Fibroblast of villous mesenchyme (primary cell): Measurements from ENCODE around the gene COMMD1. TPM values are rescaled to one million over a fixed set of nuclear protein-coding genes. Genes with fewer than 3 reads are reported as not detected.
"Not testable (repeated sequence)": the region's sequence is repeated elsewhere in the genome, so short reads cannot be mapped to it uniquely, and the experiment has no call there.

Experiments used
- DNase-seq: peaks from one replicate; pipeline ENCODE4 v3.0.0-alpha.2; 2010; ENCODE audit warnings: low read depth
- H3K4me3 ChIP-seq: 2 replicates; pipeline ENCODE4 v1.5.1; 2011; ENCODE audit warnings: low read depth, mild to moderate bottlenecking, low read length
- total RNA-seq: library from RNA; depleted of rRNA; stranded (reverse); fragments of >200 nt; gene quantifications from 2 replicates; pipeline ENCODE4 v1.2.3, GENCODE V29; 2012
- TF ChIP-seq, protein P1 (sequence below): IDR thresholded peaks from 2 replicates; pipeline ENCODE4 v1.5.1; 2012; ENCODE audit warnings: low read depth, mild to moderate bottlenecking, low read length; ENCODE audit not compliant: insufficient read depth

Gene COMMD1
- total RNA-seq, 1 donor: 59.2 TPM

- TF ChIP-seq, protein P1, sequence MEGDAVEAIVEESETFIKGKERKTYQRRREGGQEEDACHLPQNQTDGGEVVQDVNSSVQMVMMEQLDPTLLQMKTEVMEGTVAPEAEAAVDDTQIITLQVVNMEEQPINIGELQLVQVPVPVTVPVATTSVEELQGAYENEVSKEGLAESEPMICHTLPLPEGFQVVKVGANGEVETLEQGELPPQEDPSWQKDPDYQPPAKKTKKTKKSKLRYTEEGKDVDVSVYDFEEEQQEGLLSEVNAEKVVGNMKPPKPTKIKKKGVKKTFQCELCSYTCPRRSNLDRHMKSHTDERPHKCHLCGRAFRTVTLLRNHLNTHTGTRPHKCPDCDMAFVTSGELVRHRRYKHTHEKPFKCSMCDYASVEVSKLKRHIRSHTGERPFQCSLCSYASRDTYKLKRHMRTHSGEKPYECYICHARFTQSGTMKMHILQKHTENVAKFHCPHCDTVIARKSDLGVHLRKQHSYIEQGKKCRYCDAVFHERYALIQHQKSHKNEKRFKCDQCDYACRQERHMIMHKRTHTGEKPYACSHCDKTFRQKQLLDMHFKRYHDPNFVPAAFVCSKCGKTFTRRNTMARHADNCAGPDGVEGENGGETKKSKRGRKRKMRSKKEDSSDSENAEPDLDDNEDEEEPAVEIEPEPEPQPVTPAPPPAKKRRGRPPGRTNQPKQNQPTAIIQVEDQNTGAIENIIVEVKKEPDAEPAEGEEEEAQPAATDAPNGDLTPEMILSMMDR: no peak
- DNase-seq: no peak
- H3K4me3 ChIP-seq: no peak overlapping the region
Observed at GRCh38 chr2:62144689-62145477, 239.4 kb downstream of the COMMD1 start.

DNA sequence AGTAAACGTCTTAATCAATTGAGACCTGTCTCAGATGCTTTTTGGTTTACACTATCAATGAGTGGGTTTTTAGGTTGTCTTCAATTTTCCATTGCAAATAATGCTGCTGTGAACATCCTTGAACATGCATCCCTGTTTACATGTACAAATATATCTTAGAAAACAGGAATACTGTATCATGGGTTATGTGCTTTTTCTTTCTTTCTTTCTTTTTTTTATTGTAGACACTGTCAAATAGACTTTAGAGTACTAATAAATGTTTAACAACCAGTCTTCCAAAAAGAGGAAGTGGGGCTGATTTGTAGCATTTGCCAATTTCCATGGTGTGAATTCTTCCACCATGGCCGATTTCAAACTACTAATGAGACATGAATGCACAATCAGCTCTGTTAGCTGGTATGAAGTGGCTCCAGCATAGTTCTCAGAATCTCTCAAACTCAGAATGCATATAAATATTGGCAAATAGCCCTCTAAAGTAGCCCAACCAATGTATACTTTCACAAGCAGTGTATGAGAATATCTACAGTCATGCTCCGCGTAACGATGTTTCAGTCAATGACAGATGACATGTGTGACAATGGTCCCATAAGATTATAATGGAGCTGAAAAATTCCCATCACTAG, 240.1 kb downstream of the COMMD1 start:
- H3K4me3 ChIP-seq: no peak overlapping the region
- TF ChIP-seq, protein P1: no peak
- DNase-seq: no peak

DNA sequence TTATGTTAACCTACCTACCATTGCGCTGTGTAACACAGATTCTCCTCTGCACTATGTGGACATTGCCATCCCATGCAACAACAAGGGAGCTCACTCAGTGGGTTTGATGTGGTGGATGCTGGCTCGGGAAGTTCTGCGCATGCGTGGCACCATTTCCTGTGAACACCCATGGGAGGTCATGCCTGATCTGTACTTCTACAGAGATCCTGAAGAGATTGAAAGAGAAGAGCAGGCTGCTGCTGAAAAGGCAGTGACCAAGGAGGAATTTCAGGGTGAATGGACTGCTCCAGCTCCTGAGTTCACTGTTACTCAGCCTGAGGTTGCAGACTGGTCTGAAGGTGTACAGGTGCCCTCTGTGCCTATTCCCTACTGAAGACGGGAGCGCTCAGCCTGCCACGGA, 241.3 kb downstream of the COMMD1 start:
- not testable (repeated sequence) for DNase-seq, H3K4me3 ChIP-seq

GRCh38 chr2:62147610-62148301, 242.3 kb downstream of the COMMD1 start:
- DNase-seq: peak; percentile 58
- TF ChIP-seq, protein P1: no peak
- no peak overlapping the region for H3K4me3 ChIP-seq

GRCh38 chr2:62149708-62150107, 244.2 kb downstream of the COMMD1 start:
- TF ChIP-seq, protein P1: no peak
- H3K4me3 ChIP-seq: no peak overlapping the region
- peak; percentile 90 for DNase-seq

- TF ChIP-seq, protein P1: no peak
- DNase-seq: no peak
- H3K4me3 ChIP-seq: no peak overlapping the region
Observed at GRCh38 chr2:62150597-62151305, 245.3 kb downstream of the COMMD1 start.

DNA sequence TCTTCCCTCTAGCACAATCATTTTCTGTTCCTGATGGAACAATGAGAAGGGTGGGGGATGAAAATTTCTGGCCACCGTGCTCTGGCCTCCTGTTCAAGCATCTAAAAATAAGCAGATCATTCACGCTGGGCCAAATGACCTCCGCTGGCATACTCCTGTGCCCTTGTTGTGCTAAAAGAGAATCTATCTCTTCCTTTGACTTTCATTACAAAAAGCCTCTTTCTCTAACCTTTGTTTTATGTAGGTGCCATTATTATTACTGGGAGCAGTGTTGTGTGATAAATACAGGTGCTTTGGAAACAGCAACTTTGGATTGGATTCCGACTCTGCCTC, 245.8 kb downstream of the COMMD1 start:
- TF ChIP-seq, protein P1: no peak
- no peak for DNase-seq
- no peak overlapping the region for H3K4me3 ChIP-seq
